IMR-90 (cell line): ENCODE measurements around the gene CERS6.

Source experiments
- BHLHE40 ChIP-seq: fragments of 150-350 bp; IDR thresholded peaks from 2 replicates; pipeline ENCODE4 v1.6.1; 2016; ENCODE audit warnings: mild to moderate bottlenecking, low read depth, low read length
- FOS ChIP-seq: fragments of 150-350 bp; IDR thresholded peaks from 2 replicates; pipeline ENCODE4 v1.6.1; 2016; ENCODE audit warnings: low read depth, low read length
- MAFK ChIP-seq: IDR thresholded peaks from 2 replicates; pipeline ENCODE4 v1.6.1; 2012; ENCODE audit warnings: low read depth, low read length, improper control_type of control experiment
- MXI1 ChIP-seq: IDR thresholded peaks from 2 replicates; pipeline ENCODE4 v1.6.1; 2012; ENCODE audit warnings: low read depth, mild to moderate bottlenecking, low read length, moderate library complexity, borderline replicate concordance
- POLR2A ChIP-seq: IDR thresholded peaks from 2 replicates; pipeline ENCODE4 v1.6.1; 2012; ENCODE audit warnings: mild to moderate bottlenecking, low read depth, low read length
- TF ChIP-seq, protein P1 (sequence below): conservative IDR thresholded peaks from 2 replicates; pipeline ENCODE4 v1.5.1; 2012; ENCODE audit warnings: mild to moderate bottlenecking, low read depth, low read length, improper control_type of control experiment
- TF ChIP-seq, protein P2 (sequence below): fragments of 150-350 bp; IDR thresholded peaks from 2 replicates; pipeline ENCODE4 v1.6.1; 2016; ENCODE audit warnings: low read depth, mild to moderate bottlenecking, low read length, moderate library complexity, borderline replicate concordance

DNA sequence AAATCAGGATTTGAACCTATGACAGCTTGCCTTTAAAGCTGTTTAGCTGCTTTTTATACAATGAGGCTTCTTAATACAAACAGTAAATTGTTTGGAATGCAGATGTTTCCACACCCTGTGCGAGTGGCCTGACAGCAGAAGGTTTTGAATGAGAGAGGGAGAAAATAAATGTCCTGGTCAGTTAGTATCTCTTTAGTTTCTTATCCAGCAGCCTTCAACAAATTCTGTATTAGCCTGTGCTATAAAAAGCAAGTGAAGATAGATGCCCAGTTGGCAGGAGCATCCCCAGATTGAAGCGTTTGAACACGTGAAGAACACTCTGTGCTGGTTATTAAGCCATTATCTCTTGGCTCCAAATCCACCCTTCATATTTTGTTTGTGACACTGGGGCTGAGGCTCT, 70.6 kb downstream of the CERS6 start:
- TF ChIP-seq, protein P1, sequence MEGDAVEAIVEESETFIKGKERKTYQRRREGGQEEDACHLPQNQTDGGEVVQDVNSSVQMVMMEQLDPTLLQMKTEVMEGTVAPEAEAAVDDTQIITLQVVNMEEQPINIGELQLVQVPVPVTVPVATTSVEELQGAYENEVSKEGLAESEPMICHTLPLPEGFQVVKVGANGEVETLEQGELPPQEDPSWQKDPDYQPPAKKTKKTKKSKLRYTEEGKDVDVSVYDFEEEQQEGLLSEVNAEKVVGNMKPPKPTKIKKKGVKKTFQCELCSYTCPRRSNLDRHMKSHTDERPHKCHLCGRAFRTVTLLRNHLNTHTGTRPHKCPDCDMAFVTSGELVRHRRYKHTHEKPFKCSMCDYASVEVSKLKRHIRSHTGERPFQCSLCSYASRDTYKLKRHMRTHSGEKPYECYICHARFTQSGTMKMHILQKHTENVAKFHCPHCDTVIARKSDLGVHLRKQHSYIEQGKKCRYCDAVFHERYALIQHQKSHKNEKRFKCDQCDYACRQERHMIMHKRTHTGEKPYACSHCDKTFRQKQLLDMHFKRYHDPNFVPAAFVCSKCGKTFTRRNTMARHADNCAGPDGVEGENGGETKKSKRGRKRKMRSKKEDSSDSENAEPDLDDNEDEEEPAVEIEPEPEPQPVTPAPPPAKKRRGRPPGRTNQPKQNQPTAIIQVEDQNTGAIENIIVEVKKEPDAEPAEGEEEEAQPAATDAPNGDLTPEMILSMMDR = no peak
- TF ChIP-seq POLR2A (no peak), MXI1 (no peak), BHLHE40 (no peak), MAFK (no peak), FOS (no peak)
- TF ChIP-seq, protein P2, sequence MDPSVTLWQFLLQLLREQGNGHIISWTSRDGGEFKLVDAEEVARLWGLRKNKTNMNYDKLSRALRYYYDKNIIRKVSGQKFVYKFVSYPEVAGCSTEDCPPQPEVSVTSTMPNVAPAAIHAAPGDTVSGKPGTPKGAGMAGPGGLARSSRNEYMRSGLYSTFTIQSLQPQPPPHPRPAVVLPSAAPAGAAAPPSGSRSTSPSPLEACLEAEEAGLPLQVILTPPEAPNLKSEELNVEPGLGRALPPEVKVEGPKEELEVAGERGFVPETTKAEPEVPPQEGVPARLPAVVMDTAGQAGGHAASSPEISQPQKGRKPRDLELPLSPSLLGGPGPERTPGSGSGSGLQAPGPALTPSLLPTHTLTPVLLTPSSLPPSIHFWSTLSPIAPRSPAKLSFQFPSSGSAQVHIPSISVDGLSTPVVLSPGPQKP = no peak
